Erythroblast (primary cell): ENCODE measurements around the gene ANO4.

Experiments used
- GATA1 ChIP-seq: IDR thresholded peaks from 2 replicates; pipeline ENCODE4 v1.6.1; 2011; ENCODE audit warnings: low read depth, mild to moderate bottlenecking, control low read depth, low read length, moderate library complexity
- POLR2A ChIP-seq: IDR thresholded peaks from 2 replicates; pipeline ENCODE4 v1.6.1; 2011; ENCODE audit warnings: mild to moderate bottlenecking, low read length

DNA sequence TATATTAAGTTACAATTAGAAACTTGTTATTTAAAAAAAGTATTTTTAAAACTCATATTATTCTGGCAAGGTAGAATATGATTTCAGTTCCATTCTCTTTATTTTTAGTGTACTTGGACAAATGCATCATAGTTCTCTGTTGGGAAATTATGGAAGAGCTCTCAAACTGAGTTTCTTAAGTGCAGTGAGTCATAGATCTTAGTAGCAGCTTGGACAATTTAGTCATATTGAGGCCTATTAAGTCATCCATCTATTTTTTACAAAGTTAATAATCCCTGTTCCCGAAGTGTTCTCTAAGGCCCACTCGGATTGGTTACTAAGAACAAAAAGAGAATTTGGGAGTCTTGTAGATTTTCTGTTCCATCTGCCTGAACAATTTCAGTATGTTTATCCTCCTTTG is 113.9 kb downstream of the ANO4 start:
- TF ChIP-seq GATA1 (no peak), POLR2A (no peak)
